ENCODE data around the gene EGFL7. TPM values are rescaled to one million over a fixed set of nuclear protein-coding genes. Genes with fewer than 3 reads are reported as not detected.

Gene EGFL7
- total RNA-seq, 1 experiment from 2014 or later = 53.1 TPM

GRCh38 chr9:136693490-136694162 lies 30.9 kb downstream of the EGFL7 start:
- peak overlapping the region; percentile 43; the same call in 1 of the 2 replicates for H3K4me3 ChIP-seq

GRCh38 chr9:136694163-136694871 lies 31.6 kb downstream of the EGFL7 start:
- Histone ChIP-seq H3K27me3 (ENCODE audit: insufficient read depth, low read depth) (no peaks in the 10 kb centered on the region), H3K9me3 (ENCODE audit: insufficient read depth, low read depth) (no peaks in the 10 kb centered on the region), H3K4me1 (replicated peaks; ENCODE audit: insufficient read depth) (peaks cover 47% of the 10 kb centered on the region), H3K79me2 (ENCODE audit: low read depth) (no peaks in the 10 kb centered on the region), H2AFZ (no peak overlapping the region), H3K36me3 (ENCODE audit: low read depth) (no peaks in the 10 kb centered on the region), H3K4me2 (peak overlapping the region; percentile 91), H3F3A (ENCODE audit: insufficient read depth, low read depth) (peaks cover 42% of the 10 kb centered on the region), H3K27ac (peak overlapping the region; percentile 94), H4K20me1 (ENCODE audit: insufficient read depth) (no peaks in the 10 kb centered on the region), H3K9me2 (ENCODE audit: insufficient read depth) (no peaks in the 10 kb centered on the region), H3K4me3 (peak overlapping the region; percentile 43; the same call in 1 of the 2 replicates)
- ChIA-PET CTCF (interaction anchor here (0.6 to 1.1 kb wide), 6 partner anchors 21 to 537 kb away, joined by 3 to 7 read pairs (median 3); no protein-coding TSS in a partner anchor), POLR2A (ENCODE audit: unreplicated experiment) (interaction anchor here (0.8 to 0.9 kb wide), 2 partner anchors 12 to 60 kb away, joined by 6 to 7 read pairs; no protein-coding TSS in a partner anchor)
- intact Hi-C loops (cut with micrococcal nuclease; ENCODE audit: unreplicated experiment) = loop anchor here (2.0 to 5.0 kb wide), 6 partner anchors 16 to 210 kb away; partner anchors contain the start of gene NOTCH1
- peak in 1 of 2 experiments; percentile 82 for DNase-seq
- BruUV-seq (replicated peaks) = TSS peak; percentile 24
- peak; percentile 91 for TF ChIP-seq CTCF (conservative IDR thresholded peaks at IDR 0.05)
- TF ChIP-seq EZH2 (IDR thresholded peaks at IDR 0.05; ENCODE audit: low read depth) = no peak

More at GRCh38 chr9:136693490-136694162, 30.9 kb downstream of the EGFL7 start:
- intact Hi-C loops (cut with micrococcal nuclease; ENCODE audit: unreplicated experiment) = loop anchor here (2.0 to 5.0 kb wide), 6 partner anchors 17 to 209 kb away; partner anchors contain the start of gene NOTCH1
- Histone ChIP-seq H3K27ac (peak overlapping the region; percentile 94), H3K27me3 (ENCODE audit: insufficient read depth, low read depth) (no peaks in the 10 kb centered on the region), H3F3A (ENCODE audit: insufficient read depth, low read depth) (peaks cover 37% of the 10 kb centered on the region), H3K79me2 (ENCODE audit: low read depth) (no peaks in the 10 kb centered on the region), H2AFZ (no peak overlapping the region), H3K4me2 (peak overlapping the region; percentile 91), H3K9me2 (ENCODE audit: insufficient read depth) (no peaks in the 10 kb centered on the region), H3K4me1 (replicated peaks; ENCODE audit: insufficient read depth) (peaks cover 47% of the 10 kb centered on the region), H4K20me1 (ENCODE audit: insufficient read depth) (no peaks in the 10 kb centered on the region), H3K36me3 (ENCODE audit: low read depth) (no peaks in the 10 kb centered on the region), H3K9me3 (ENCODE audit: insufficient read depth, low read depth) (no peaks in the 10 kb centered on the region)
- ChIA-PET POLR2A (ENCODE audit: unreplicated experiment) (interaction anchor here (0.6 to 0.9 kb wide), 4 partner anchors 11 to 331 kb away, joined by 3 to 12 read pairs (median 6); partner anchors contain the start of gene DNLZ), CTCF (interaction anchor here (0.7 to 1.1 kb wide), 6 partner anchors 20 to 293 kb away, joined by 3 to 7 read pairs (median 3); no protein-coding TSS in a partner anchor)
- DNase-seq = peak; percentile 96 to 97
- TF ChIP-seq CTCF (conservative IDR thresholded peaks at IDR 0.05) = no peak
- TF ChIP-seq EZH2 (IDR thresholded peaks at IDR 0.05; ENCODE audit: low read depth) = no peak
- BruUV-seq (replicated peaks) = no TSS peak

- H3K9me3 ChIP-seq (ENCODE audit: insufficient read depth, low read depth) = no peaks in the 10 kb centered on the region
- no peaks in the 10 kb centered on the region for H3K27me3 ChIP-seq (ENCODE audit: insufficient read depth, low read depth)
- H3K9me2 ChIP-seq (ENCODE audit: insufficient read depth) = no peaks in the 10 kb centered on the region
- H3K4me2 ChIP-seq = peak overlapping the region; percentile 91
- no peak overlapping the region for H2AFZ ChIP-seq
- POLR2A ChIA-PET (ENCODE audit: unreplicated experiment) = no interaction called here
- TF ChIP-seq CTCF (conservative IDR thresholded peaks at IDR 0.05) = no peak
- TF ChIP-seq EZH2 (IDR thresholded peaks at IDR 0.05; ENCODE audit: low read depth) = no peak
- CTCF ChIA-PET = interaction anchor here (0.6 kb wide), 1 partner anchor 537 kb away, joined by 3 read pairs; no protein-coding TSS in a partner anchor
- peak overlapping the region; percentile 94 for H3K27ac ChIP-seq
- no peak overlapping the region; the same call in 1 of the 2 replicates for H3K4me3 ChIP-seq
- no peaks in the 10 kb centered on the region for H3K79me2 ChIP-seq (ENCODE audit: low read depth)
- no peak for DNase-seq
- peaks cover 47% of the 10 kb centered on the region for H3K4me1 ChIP-seq (replicated peaks; ENCODE audit: insufficient read depth)
- BruUV-seq (replicated peaks) = no TSS peak
- H3K36me3 ChIP-seq (ENCODE audit: low read depth) = no peaks in the 10 kb centered on the region
- intact Hi-C loops (cut with micrococcal nuclease; ENCODE audit: unreplicated experiment) = loop anchor here (2.0 to 5.0 kb wide), 6 partner anchors 16 to 210 kb away; partner anchors contain the start of gene NOTCH1
- H4K20me1 ChIP-seq (ENCODE audit: insufficient read depth) = no peaks in the 10 kb centered on the region
- H3F3A ChIP-seq (ENCODE audit: insufficient read depth, low read depth) = peaks cover 42% of the 10 kb centered on the region
Measured at GRCh38 chr9:136694872-136695247, 32.1 kb downstream of the EGFL7 start.
